Liver (tissue), 9 donors: Measurements from ENCODE around the gene EFCAB3. TPM values are rescaled to one million over a fixed set of nuclear protein-coding genes. Genes with fewer than 3 reads are reported as not detected.

Source experiments
- DNase-seq: peaks from one replicate; pipeline ENCODE4 v3.0.0-alpha.2; 2017; ENCODE audit warnings: low spot score
- H3K27ac ChIP-seq, 2 donors: one replicate each; pipeline ENCODE4 v1.7.0; 2013; ENCODE audit warnings: inconsistent platforms in 2 of 2, low read length in 2 of 2, control low read depth in 1 of 2, low read depth in 1 of 2, mild to moderate bottlenecking in 1 of 2
- H3K27me3 ChIP-seq, 4 donors: one replicate each; pipeline versions ENCODE4 v1.6.1 to v1.7.0; 2013; ENCODE audit warnings: low read length in 3 of 4, inconsistent platforms in 1 of 4, mild to moderate bottlenecking in 1 of 4, moderate library complexity in 1 of 4; ENCODE audit not compliant: control insufficient read depth in 4 of 4, insufficient read depth in 4 of 4
- H3K36me3 ChIP-seq, 4 donors: one replicate each; pipeline versions ENCODE4 v1.6.1 to v1.7.0; 2013; ENCODE audit warnings: low read length in 3 of 4, mild to moderate bottlenecking in 3 of 4, low read depth in 1 of 4, moderate library complexity in 1 of 4; ENCODE audit not compliant: control insufficient read depth in 4 of 4, insufficient read depth in 3 of 4
- H3K4me1 ChIP-seq, 4 donors: one replicate each; pipeline versions ENCODE4 v1.6.1 to v1.7.0; 2013; ENCODE audit warnings: low read length in 3 of 4, mild to moderate bottlenecking in 3 of 4, moderate library complexity in 1 of 4; ENCODE audit not compliant: control insufficient read depth in 4 of 4, insufficient read depth in 4 of 4
- H3K4me3 ChIP-seq, 3 donors: one replicate each; pipeline versions ENCODE4 v1.6.1 to v1.7.0; 2013; ENCODE audit warnings: low read length in 3 of 3, control low read depth in 1 of 3, low read depth in 1 of 3, mild to moderate bottlenecking in 1 of 3
- H3K9ac ChIP-seq, 2 donors: one replicate each; pipeline ENCODE4 v1.7.0; 2013; ENCODE audit warnings: low read length in 2 of 2, mild to moderate bottlenecking in 2 of 2, moderate library complexity in 2 of 2, control low read depth in 1 of 2, low read depth in 1 of 2
- H3K9me3 ChIP-seq, 4 donors: one replicate each; pipeline versions ENCODE4 v1.6.1 to v1.7.0; 2013; ENCODE audit warnings: low read length in 3 of 4; ENCODE audit not compliant: control insufficient read depth in 4 of 4
- ATF3 ChIP-seq: IDR thresholded peaks from 2 replicates; pipeline ENCODE4 v1.6.1; 2016; ENCODE audit warnings: antibody characterized with exemption
- CTCF ChIP-seq: fragments of 150-350 bp; IDR thresholded peaks from 2 replicates; pipeline ENCODE4 v1.5.1; 2017; ENCODE audit warnings: improper control_type of control experiment, low read depth, low read length; ENCODE audit not compliant: missing input control
- EGR1 ChIP-seq, 2 donors: IDR thresholded peaks; 2 replicates each; pipeline ENCODE4 v1.6.1; 2016 to 2018; ENCODE audit warnings: antibody characterized with exemption in 2 of 2, low read depth in 2 of 2
- FOXA1 ChIP-seq: IDR thresholded peaks from 2 replicates; pipeline ENCODE4 v1.6.1; 2016; ENCODE audit warnings: antibody characterized with exemption
- FOXA2 ChIP-seq: IDR thresholded peaks from 2 replicates; pipeline ENCODE4 v1.6.1; 2016; ENCODE audit warnings: antibody characterized with exemption
- GABPA ChIP-seq, 2 donors: IDR thresholded peaks in 1 of 2; conservative IDR thresholded peaks in 1 of 2; 2 replicates each; pipeline ENCODE4 v1.6.1; 2016; ENCODE audit warnings: antibody characterized with exemption in 2 of 2, mild to moderate bottlenecking in 1 of 2, moderate library complexity in 1 of 2
- HNF4A ChIP-seq, 2 donors: conservative IDR thresholded peaks; 2 replicates each; pipeline ENCODE4 v1.6.1; 2016; ENCODE audit warnings: antibody characterized with exemption in 2 of 2, mild to moderate bottlenecking in 2 of 2
- HNF4G ChIP-seq: IDR thresholded peaks from 2 replicates; pipeline ENCODE4 v1.6.1; 2016; ENCODE audit warnings: antibody characterized with exemption
- JUND ChIP-seq, 2 donors: IDR thresholded peaks; 2 replicates each; pipeline ENCODE4 v1.6.1; 2016; ENCODE audit warnings: antibody characterized with exemption in 2 of 2
- MAX ChIP-seq: IDR thresholded peaks from 2 replicates; pipeline ENCODE4 v1.6.1; 2016; ENCODE audit warnings: antibody characterized with exemption
- NR2F2 ChIP-seq: IDR thresholded peaks from 2 replicates; pipeline ENCODE4 v1.6.1; 2016; ENCODE audit warnings: antibody characterized with exemption
- RAD21 ChIP-seq, 2 donors: IDR thresholded peaks; 2 replicates each; pipeline ENCODE4 v1.6.1; 2016; ENCODE audit warnings: antibody characterized with exemption in 2 of 2, mild to moderate bottlenecking in 2 of 2
- REST ChIP-seq: IDR thresholded peaks from 2 replicates; pipeline ENCODE4 v1.6.1; 2016; ENCODE audit warnings: antibody characterized with exemption, mild to moderate bottlenecking
- RXRA ChIP-seq, 2 donors: IDR thresholded peaks; 2 replicates each; pipeline ENCODE4 v1.6.1; 2017 to 2018; ENCODE audit warnings: antibody characterized with exemption in 2 of 2, mild to moderate bottlenecking in 1 of 2
- SP1 ChIP-seq: IDR thresholded peaks from 2 replicates; pipeline ENCODE4 v1.6.1; 2018; ENCODE audit warnings: antibody characterized with exemption, mild to moderate bottlenecking
- TAF1 ChIP-seq: conservative IDR thresholded peaks from 2 replicates; pipeline ENCODE4 v1.6.1; 2016; ENCODE audit warnings: antibody characterized with exemption, mild to moderate bottlenecking
- YY1 ChIP-seq: IDR thresholded peaks from 2 replicates; pipeline ENCODE4 v1.6.1; 2016; ENCODE audit warnings: antibody characterized with exemption, mild to moderate bottlenecking
- ZBTB33 ChIP-seq: IDR thresholded peaks from 2 replicates; pipeline ENCODE4 v1.6.1; 2016; ENCODE audit warnings: antibody characterized with exemption
- WGBS: extraction: QIAGEN DNeasy Blood & Tissue Kit; methylation state at CpG from one replicate; pipeline ENCODE4 v1.1.7; 2013; 5-methylcytosine and 5-hydroxymethylcytosine counted together
- polyA plus RNA-seq, 2 donors: library from polyadenylated mRNA; stranded (reverse) in 1 of 2; unstranded in 1 of 2; fragments of 200-250 nt in 1 of 2; fragments of >200 nt in 1 of 2; fragmentation: Nextera tagmentation in 1 of 2; extraction: Ambion mirVana in 1 of 2; gene quantifications; one replicate each; pipeline versions ENCODE4 v1.2.1 to v1.2.3, GENCODE V29; 2013 to 2015
- total RNA-seq, 2 donors: library from RNA; depleted of rRNA; stranded (reverse); fragments of >200 nt; gene quantifications; one replicate each; pipeline ENCODE4 v1.2.3, GENCODE V29; 2014
- donor health status: healthy.
- donor health status: healthy.
- donor health status: healthy.
- donor health status: healthy.
- donor health status: healthy.

The EFCAB3 gene
- total RNA-seq, result not detected
- polyA plus RNA-seq, result not detected

- Histone ChIP-seq H3K4me3 (no peak within 1 kb of the TSS), H3K4me1 (no peaks in the 10 kb centered on the region), H3K27me3 (peaks cover 0 to 7% (median 0%) of the 10 kb centered on the region in 4 donors), H3K36me3 (no peaks in the 10 kb centered on the region), H3K9ac (no peak within 1 kb of the TSS), H3K9me3 (no peaks in the 10 kb centered on the region), H3K27ac (no peak within 1 kb of the TSS)
- TF ChIP-seq FOXA1, result no peak
- TF ChIP-seq SP1, result no peak
- no peak for TF ChIP-seq HNF4G
- no peak for TF ChIP-seq FOXA2
- TF ChIP-seq NR2F2, result no peak
- no peak for TF ChIP-seq MAX
- TF ChIP-seq YY1, result no peak
- TF ChIP-seq ZBTB33, result no peak
- TF ChIP-seq EGR1 (IDR thresholded peaks at IDR 0.05; ENCODE audit: low read depth in 2 of 2), result no peak
- TF ChIP-seq HNF4A (conservative IDR thresholded peaks at IDR 0.05), result no peak
- no peak for TF ChIP-seq ATF3
- TF ChIP-seq TAF1, result no peak
- no peak for TF ChIP-seq REST
- no peak for TF ChIP-seq JUND (IDR thresholded peaks at IDR 0.05)
- no peak for TF ChIP-seq CTCF
- TF ChIP-seq RAD21 (IDR thresholded peaks at IDR 0.05), result no peak
- TF ChIP-seq RXRA (IDR thresholded peaks at IDR 0.05), result no peak
- no peak for TF ChIP-seq GABPA (IDR thresholded peaks at IDR 0.05 in 1 of 2, conservative IDR thresholded peaks at IDR 0.05 in 1 of 2)
- no peak for DNase-seq
- 86% methylated on average over 3 of the region's 3 CpGs for WGBS
Measured at GRCh38 chr17:62380253-62380652, at the start of gene EFCAB3. EFCAB3 (plus strand) TSS chr17:62380553; CDS start chr17:62382980, 2,427 bp downstream.

- Histone ChIP-seq H3K4me1 (no peaks in the 10 kb centered on the region), H3K4me3 (no peak overlapping the region), H3K9me3 (no peaks in the 10 kb centered on the region), H3K9ac (no peak overlapping the region), H3K27me3 (no peaks in the 10 kb centered on the region), H3K36me3 (no peaks in the 10 kb centered on the region), H3K27ac (no peak overlapping the region)
- no peak for DNase-seq
- TF ChIP-seq RAD21 (IDR thresholded peaks at IDR 0.05) (no peak), EGR1 (IDR thresholded peaks at IDR 0.05; ENCODE audit: low read depth in 2 of 2) (no peak), HNF4A (conservative IDR thresholded peaks at IDR 0.05) (no peak), MAX (no peak)
Measured at GRCh38 chr17:62336527-62336926, 43.8 kb upstream of the EFCAB3 start.
